Measurements from ENCODE around the gene GJB1. TPM values are rescaled to one million over a fixed set of nuclear protein-coding genes. Genes with fewer than 3 reads are reported as not detected.

GJB1 gene
- total RNA-seq, result not detected in 2 replicates

GRCh38 chrX:71222929-71223328 is at the start of gene GJB1:
Gene GJB1, plus strand, starts transcription at chrX:71223224. Its CDS starts 484 bp downstream, at chrX:71223708.

GRCh38 chrX:71254092-71254963 is 31.3 kb downstream of the GJB1 start, which contains the start of gene ZMYM3:
Gene ZMYM3, minus strand, starts transcription at chrX:71254140. Its CDS starts 885 bp downstream, at chrX:71253255.

Other genes starting within 250 kb of the GJB1 start
- gene SNX12, start 154.9 kb upstream of the GJB1 start, total RNA-seq, result 59.7 and 78.7 TPM in 2 replicates
- 3.1 and 5.3 TPM in 2 replicates for gene FOXO4, start 127.4 kb upstream of the GJB1 start, total RNA-seq
- not detected in 2 replicates for gene CXorf65, start 116.5 kb upstream of the GJB1 start, total RNA-seq
- gene IL2RG, start 111.6 kb upstream of the GJB1 start, total RNA-seq, result 0.43 TPM in 1 of 2 replicates, not detected in the other
- 27.4 and 34.4 TPM in 2 replicates for gene MED12, start 104.6 kb upstream of the GJB1 start, total RNA-seq
- gene NLGN3, start 78.4 kb upstream of the GJB1 start, total RNA-seq, result 0.14 and 0.22 TPM in 2 replicates
- gene ZMYM3, start 30.9 kb downstream of the GJB1 start, total RNA-seq, result 8.5 and 22.8 TPM in 2 replicates
- 432 and 447 TPM in 2 replicates for gene NONO, start 60.4 kb downstream of the GJB1 start, total RNA-seq
- 2.0 and 5.9 TPM in 2 replicates for gene ITGB1BP2, start 78.5 kb downstream of the GJB1 start, total RNA-seq
- 29.6 and 35.7 TPM in 2 replicates for gene TAF1, start 143.1 kb downstream of the GJB1 start, total RNA-seq

Measured in placental pericyte (primary cell).